SJCRH30 (cell line): ENCODE results near the gene SMIM11. TPM values are rescaled to one million over a fixed set of nuclear protein-coding genes. Genes with fewer than 3 reads are reported as not detected.
"Not testable (repeated sequence)": the region's sequence is repeated elsewhere in the genome, so short reads cannot be mapped to it uniquely, and the experiment has no call there.

Experiments
- DNase-seq, 2 experiments: peaks; one replicate each; pipeline ENCODE4 v3.0.0-alpha.2; 2015 to 2020
- H3K27ac ChIP-seq: fragments of 250-450 bp; sonication (Bioruptor Pico); 2 replicates; pipeline ENCODE4 v1.5.1; 2020; ENCODE audit warnings: mild to moderate bottlenecking, moderate library complexity
- H3K27me3 ChIP-seq: fragments of 250-450 bp; sonication (Bioruptor Pico); 2 replicates; pipeline ENCODE4 v1.5.1; 2020; ENCODE audit warnings: mild to moderate bottlenecking, moderate library complexity
- H3K36me3 ChIP-seq: fragments of 250-450 bp; sonication (Bioruptor Pico); 2 replicates; pipeline ENCODE4 v1.5.1; 2020; ENCODE audit warnings: mild to moderate bottlenecking, moderate library complexity
- H3K4me1 ChIP-seq: fragments of 250-450 bp; sonication (Bioruptor Pico); 2 replicates; pipeline ENCODE4 v1.5.1; 2020; ENCODE audit warnings: mild to moderate bottlenecking, moderate library complexity
- H3K4me3 ChIP-seq: fragments of 250-450 bp; sonication (Bioruptor Pico); 2 replicates; pipeline ENCODE4 v1.5.1; 2020; ENCODE audit warnings: mild to moderate bottlenecking, moderate library complexity
- H3K9me3 ChIP-seq: fragments of 250-450 bp; sonication (Bioruptor Pico); replicated peaks from 2 replicates; pipeline ENCODE4 v1.5.1; 2020; ENCODE audit warnings: mild to moderate bottlenecking, moderate library complexity
- total RNA-seq: library from RNA; depleted of rRNA; stranded (reverse); fragments of >200 nt; shearing (Covaris generic); gene quantifications from 2 replicates; pipeline ENCODE4 v1.2.3, GENCODE V29; 2014; rRNA removed

SMIM11 gene
- total RNA-seq, 1 experiment from 2014 or later = 36.8 TPM

DNA sequence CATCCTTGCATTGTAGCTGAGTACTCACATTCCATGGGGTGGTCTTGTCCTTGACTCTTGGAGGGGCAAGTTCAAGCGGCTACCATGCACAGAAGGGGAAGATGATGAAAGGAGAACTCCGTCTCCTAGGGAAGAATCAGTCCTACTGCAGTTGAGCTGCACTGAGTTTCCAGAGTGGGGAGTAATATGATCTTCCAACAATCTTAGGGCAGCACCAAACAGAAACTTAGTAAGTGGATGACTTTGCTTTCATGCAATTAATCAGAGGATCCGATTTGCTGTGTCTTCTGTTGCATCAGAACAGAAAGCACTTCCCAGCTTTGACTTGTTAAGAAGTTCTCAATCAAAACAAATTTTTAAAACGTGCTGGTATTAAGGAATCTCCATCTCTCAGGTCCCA, 48.5 kb downstream of the SMIM11 start, which contains the start of gene SMIM34:
Gene SMIM34 (minus strand): TSS at position 147 of the 400 bp plus-strand sequence. CDS start 112 bp downstream, at position 35.
- not testable (repeated sequence) for DNase-seq, H3K36me3 ChIP-seq, H3K27ac ChIP-seq, H3K9me3 ChIP-seq, H3K4me1 ChIP-seq, H3K4me3 ChIP-seq, H3K27me3 ChIP-seq

GRCh38 chr21:34427339-34427738, 52.0 kb downstream of the SMIM11 start:
- not testable (repeated sequence) for H3K27ac ChIP-seq, H3K4me3 ChIP-seq, H3K36me3 ChIP-seq, H3K27me3 ChIP-seq, H3K4me1 ChIP-seq, H3K9me3 ChIP-seq, DNase-seq

- not testable (repeated sequence) for H3K4me1 ChIP-seq, H3K27ac ChIP-seq, H3K4me3 ChIP-seq, H3K36me3 ChIP-seq, H3K27me3 ChIP-seq, DNase-seq, H3K9me3 ChIP-seq
Measured at GRCh38 chr21:34428441-34428840, 53.1 kb downstream of the SMIM11 start.

- H3K4me3 ChIP-seq, H3K4me1 ChIP-seq, H3K9me3 ChIP-seq, DNase-seq, H3K36me3 ChIP-seq, H3K27ac ChIP-seq, H3K27me3 ChIP-seq: not testable (repeated sequence)
Measured at GRCh38 chr21:34429710-34430109, 54.4 kb downstream of the SMIM11 start.

Other genes starting within 250 kb of the SMIM11 start
- gene KCNE2, start 11.5 kb upstream of the SMIM11 start, total RNA-seq = 0.12 TPM in 1 of 2 replicates, not detected in the other
- not detected in 2 replicates for gene SMIM34, start 48.4 kb downstream of the SMIM11 start, total RNA-seq
- gene KCNE1, start 136.7 kb downstream of the SMIM11 start, total RNA-seq = 0.06 and 0.13 TPM in 2 replicates
- 23.6 and 28.3 TPM in 2 replicates for gene RCAN1, start 239.6 kb downstream of the SMIM11 start, total RNA-seq